NT2/D1 (cell line): ENCODE data around the gene TNFRSF21.

Experiments used
- SUZ12 ChIP-seq: IDR thresholded peaks from 2 replicates; pipeline ENCODE4 v1.6.1; 2011; ENCODE audit not compliant: insufficient read length, insufficient read depth; ENCODE audit errors: extremely low read depth
- ZNF274 ChIP-seq: IDR thresholded peaks from 2 replicates; pipeline ENCODE4 v1.6.1; 2011; ENCODE audit warnings: mild to moderate bottlenecking, low read depth, low read length

DNA sequence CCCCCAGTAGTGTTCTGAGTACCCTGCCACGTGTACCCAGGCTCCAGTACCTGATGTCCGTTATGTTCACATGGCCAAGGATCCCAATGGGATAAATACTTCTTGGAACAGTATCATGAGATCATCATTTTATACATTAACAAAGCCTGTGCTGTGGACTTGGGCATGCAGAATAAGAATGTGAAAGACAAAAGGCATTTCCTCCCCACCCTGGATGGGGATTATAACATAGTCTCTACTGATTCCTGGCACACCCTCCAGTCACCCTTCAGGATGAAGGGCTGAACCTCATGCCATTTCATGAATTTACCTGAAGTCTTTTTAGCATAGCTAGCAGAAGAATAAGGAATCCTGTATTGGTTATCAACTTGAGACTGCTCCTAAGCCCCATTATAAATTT is 2.8 kb downstream of the TNFRSF21 start:
- TF ChIP-seq SUZ12 (no peak), ZNF274 (no peak)
